Right cardiac atrium (tissue), 5 donors: Measurements from ENCODE around the gene GRB10. TPM values are rescaled to one million over a fixed set of nuclear protein-coding genes. Genes with fewer than 3 reads are reported as not detected.
"Not testable (repeated sequence)": the region's sequence is repeated elsewhere in the genome, so short reads cannot be mapped to it uniquely, and the experiment has no call there.

Experiments
- ATAC-seq, 2 donors: fragments of 200-7000 bp; cut with Tn5 transposase; one replicate each; pipeline versions ENCODE4 v1.8.0 to v1.9.1; 2020; ENCODE audit warnings: moderate library complexity in 2 of 2, mild to moderate bottlenecking in 1 of 2
- DNase-seq, 3 donors: peaks; one replicate each; pipeline ENCODE4 v3.0.0-alpha.2; 2020
- H3K27ac ChIP-seq: one replicate; pipeline ENCODE4 v1.5.1; 2013; ENCODE audit warnings: mild to moderate bottlenecking, low read length, control low read depth, moderate library complexity
- H3K27me3 ChIP-seq: one replicate; pipeline ENCODE4 v1.6.1; 2013; ENCODE audit not compliant: control insufficient read depth, insufficient read depth
- H3K4me1 ChIP-seq: one replicate; pipeline ENCODE4 v1.6.1; 2013; ENCODE audit warnings: low read length; ENCODE audit not compliant: control insufficient read depth, insufficient read depth
- H3K4me3 ChIP-seq: one replicate; pipeline ENCODE4 v1.5.1; 2013; ENCODE audit warnings: low read length, control low read depth
- H3K9me3 ChIP-seq: one replicate; pipeline ENCODE4 v1.6.1; 2013; ENCODE audit warnings: low read length; ENCODE audit not compliant: control insufficient read depth
- WGBS: extraction: QIAGEN DNeasy Blood & Tissue Kit; methylation state at CpG from one replicate; pipeline ENCODE4 v1.1.7; 2013; 5-methylcytosine and 5-hydroxymethylcytosine counted together
- intact Hi-C, 4 donors: fragments of 100-400 bp; cut with DNase I; formaldehyde crosslinking; loops; one replicate each; pipeline versions ENCODE4 v1.11.0 to v1.14.0; 2022 to 2023
- polyA plus RNA-seq: library from polyadenylated mRNA; stranded (reverse); fragments of 200-250 nt; gene quantifications from one replicate; pipeline ENCODE4 v1.2.3, GENCODE V29; 2013
- total RNA-seq, 4 donors: library from RNA; stranded (reverse); fragmentation: NEBNext Ultra II Directional; extraction: Animal tissue kit (Norgen Biotek cat#: 25700); gene quantifications; one replicate each; pipeline ENCODE4 v1.2.1, GENCODE V29; 2021
- donor health status: healthy with polysubstance abuse.
- donor health status: DM: no; HTN: yes; CAD: no.
- donor health status: DM: no; HTN: no; CAD: no.
- donor health status: DM: no; HTN: yes; CAD: no; lungs with severe emphysema.
- donor health status: DM: yes; HTN: yes; CAD: no.

The GRB10 gene
- total and polyA plus RNA-seq, 5 donors, result 35.2 to 86.0 (median 60.2) TPM

DNA sequence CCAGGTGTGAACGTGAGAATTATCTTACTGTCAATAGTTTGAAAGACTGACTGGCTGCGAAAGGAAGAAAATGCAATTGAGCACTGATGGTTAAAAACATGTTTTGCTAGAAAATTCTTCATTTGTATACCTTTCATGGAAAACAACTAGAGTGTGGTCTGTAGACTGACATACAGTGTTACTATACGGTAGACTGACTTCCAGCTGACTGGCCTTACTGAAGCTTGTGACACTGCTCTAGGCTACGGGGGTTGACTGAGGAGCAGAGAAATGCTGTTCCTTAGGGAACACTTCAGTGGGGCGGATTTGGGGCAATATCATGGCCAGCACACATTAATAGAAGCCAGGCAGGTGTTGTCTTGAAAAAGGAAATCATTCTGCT, 191.6 kb downstream of the GRB10 start:
- Histone ChIP-seq H3K4me1 (no peaks in the 10 kb centered on the region), H3K27me3 (no peaks in the 10 kb centered on the region), H3K9me3 (no peaks in the 10 kb centered on the region), H3K4me3 (no peak overlapping the region), H3K27ac (no peak overlapping the region)
- WGBS, result 93% methylated on average over 5 of the region's 5 CpGs
- DNase-seq, result no peak
- ATAC-seq, result no peak
- intact Hi-C loops, result loop anchor here in 1 of 4 donors (10.0 kb wide), 1 partner anchor 474 kb away; no protein-coding TSS in a partner anchor

DNA sequence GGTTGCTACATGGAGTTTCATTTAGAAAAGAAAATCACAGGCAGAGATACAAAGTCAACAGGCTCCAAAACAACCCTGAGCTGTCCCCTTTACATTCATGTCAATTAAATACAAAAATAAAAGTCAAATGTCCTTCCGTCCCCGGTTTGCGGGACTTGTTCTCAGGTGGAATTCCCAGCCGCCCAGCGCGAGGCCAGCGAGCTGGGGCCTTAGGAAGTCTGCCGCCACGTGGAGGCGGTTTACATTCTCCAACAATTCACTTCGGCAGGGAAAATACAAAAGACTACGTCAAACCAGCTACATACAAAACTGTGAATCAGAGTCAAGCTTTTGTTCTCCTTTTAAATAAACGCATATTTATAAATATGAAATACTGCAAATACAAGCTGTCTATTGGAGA, 192.2 kb downstream of the GRB10 start:
- Histone ChIP-seq H3K27ac (no peak overlapping the region), H3K4me3 (no peak overlapping the region), H3K9me3 (no peaks in the 10 kb centered on the region), H3K4me1 (no peaks in the 10 kb centered on the region), H3K27me3 (no peaks in the 10 kb centered on the region)
- ATAC-seq (no peak), DNase-seq (no peak)
- intact Hi-C loops, result loop anchor here in 1 of 4 donors (10.0 kb wide), 1 partner anchor 474 kb away; no protein-coding TSS in a partner anchor
- WGBS, result 95% methylated on average over 13 of the region's 13 CpGs

DNA sequence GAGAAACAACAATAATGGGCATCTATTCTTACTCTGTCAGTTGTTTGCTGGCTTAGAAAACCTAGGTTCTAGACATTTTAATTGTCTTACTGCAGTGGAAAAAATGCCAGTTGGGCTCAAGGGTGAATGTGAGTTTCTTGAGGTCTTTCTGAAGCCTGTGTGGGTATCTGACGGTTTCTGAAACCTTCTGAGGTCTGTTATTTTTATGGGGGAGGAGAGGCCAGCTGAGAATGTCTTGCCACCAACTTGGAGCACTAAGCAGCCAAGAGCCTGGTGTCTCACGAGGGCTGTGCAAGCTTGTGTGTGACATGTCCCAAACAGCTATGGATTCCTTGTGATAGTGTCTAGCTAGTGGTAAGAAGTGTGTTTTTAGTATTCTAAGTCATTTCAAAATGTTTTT, 193.3 kb downstream of the GRB10 start:
- 68% methylated on average over 2 of the region's 2 CpGs for WGBS
- intact Hi-C loops, result no loop called here
- no peak for ATAC-seq

DNA sequence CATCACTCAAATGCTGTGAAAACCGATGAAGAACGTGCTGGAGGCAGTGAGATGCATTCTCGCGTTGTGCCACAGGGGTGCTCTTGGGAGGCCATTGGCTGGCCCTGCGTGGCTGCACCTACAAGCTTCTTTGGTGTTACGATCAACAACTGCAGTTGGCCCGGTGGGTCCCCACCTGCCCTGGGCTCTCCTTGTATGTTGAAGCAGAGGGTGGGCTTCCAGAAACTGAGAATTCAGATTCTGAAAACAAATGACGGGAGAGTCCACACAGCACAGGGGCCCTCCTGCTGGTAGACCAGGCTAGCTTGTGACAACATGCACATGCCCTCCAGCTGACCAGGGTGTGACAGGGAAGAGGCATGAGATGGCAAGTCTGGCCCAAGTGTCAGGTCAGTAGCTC, 193.8 kb downstream of the GRB10 start:
- no peak for DNase-seq
- H3K27ac ChIP-seq, result no peak overlapping the region
- intact Hi-C loops, result no loop called here
- ATAC-seq, result peak; percentile 24 to 37
- H3K4me3 ChIP-seq, result no peak overlapping the region
- WGBS, result 78% methylated on average over 8 of the region's 8 CpGs
- no peaks in the 10 kb centered on the region for H3K4me1 ChIP-seq
- H3K9me3 ChIP-seq, result no peaks in the 10 kb centered on the region
- no peaks in the 10 kb centered on the region for H3K27me3 ChIP-seq

More for the DNA sequence above, 193.3 kb downstream of the GRB10 start:
- H3K27ac ChIP-seq, result no peak overlapping the region
- DNase-seq, result no peak
- H3K9me3 ChIP-seq, result no peaks in the 10 kb centered on the region
- H3K4me3 ChIP-seq, result no peak overlapping the region
- H3K27me3 ChIP-seq, result no peaks in the 10 kb centered on the region
- no peaks in the 10 kb centered on the region for H3K4me1 ChIP-seq

DNA sequence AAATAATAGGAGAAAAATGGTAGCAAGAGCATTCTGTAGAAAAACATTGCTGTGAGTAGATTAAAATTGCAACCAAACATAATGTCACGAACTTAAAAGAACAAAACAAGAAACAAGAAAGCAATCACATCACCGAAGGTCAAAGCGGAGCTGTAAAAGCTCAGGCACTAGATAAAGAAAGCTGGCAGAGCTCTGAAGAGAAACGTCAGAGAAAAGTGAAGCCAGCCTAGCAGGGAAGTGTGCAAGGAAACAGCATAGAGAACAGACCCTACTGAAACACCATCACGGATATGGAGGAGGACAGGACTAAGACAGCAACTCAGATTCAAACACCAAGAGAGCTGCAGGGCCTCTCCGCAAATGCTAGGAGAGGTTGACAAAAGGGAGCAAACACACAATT, 195.0 kb downstream of the GRB10 start:
- ATAC-seq, result no peak
- H3K9me3 ChIP-seq, result no peaks in the 10 kb centered on the region
- 67% methylated on average over 6 of the region's 6 CpGs for WGBS

DNA sequence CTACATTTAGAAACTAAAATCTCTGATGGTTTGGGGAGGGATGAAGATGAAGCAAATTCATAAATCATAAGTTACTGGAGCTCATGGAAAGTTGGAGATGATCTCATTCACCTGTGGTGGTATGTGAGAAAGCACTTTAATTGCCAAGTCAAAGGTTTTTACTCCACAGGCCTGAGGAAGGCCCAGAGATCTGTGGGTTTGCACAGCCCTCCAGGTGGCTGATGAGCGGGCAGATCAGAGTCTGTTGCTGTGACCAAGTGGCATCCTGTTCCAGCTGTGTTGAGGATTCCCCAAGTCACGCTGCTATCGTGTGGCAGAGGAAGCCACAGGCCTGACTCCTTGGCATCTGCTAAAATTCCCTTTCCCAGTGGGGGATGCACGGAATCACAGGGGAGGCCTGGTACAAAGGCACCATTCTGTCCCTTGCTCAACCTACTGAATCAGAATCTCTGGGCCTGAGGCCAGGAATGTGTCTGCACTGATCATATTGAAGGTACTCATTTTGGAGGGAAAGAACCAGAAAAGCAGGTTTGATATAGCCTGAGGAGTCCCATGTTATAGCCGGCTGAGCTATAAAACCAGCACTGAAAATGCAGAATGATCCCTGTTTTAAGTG, 197.8 kb downstream of the GRB10 start:
- no peak for ATAC-seq
- intact Hi-C loops, result no loop called here

More for the DNA sequence above, 195.0 kb downstream of the GRB10 start:
- Histone ChIP-seq H3K4me1 (no peaks in the 10 kb centered on the region), H3K4me3 (no peak overlapping the region), H3K27ac (no peak overlapping the region), H3K27me3 (no peaks in the 10 kb centered on the region)
- intact Hi-C loops, result no loop called here
- DNase-seq, result no peak

DNA sequence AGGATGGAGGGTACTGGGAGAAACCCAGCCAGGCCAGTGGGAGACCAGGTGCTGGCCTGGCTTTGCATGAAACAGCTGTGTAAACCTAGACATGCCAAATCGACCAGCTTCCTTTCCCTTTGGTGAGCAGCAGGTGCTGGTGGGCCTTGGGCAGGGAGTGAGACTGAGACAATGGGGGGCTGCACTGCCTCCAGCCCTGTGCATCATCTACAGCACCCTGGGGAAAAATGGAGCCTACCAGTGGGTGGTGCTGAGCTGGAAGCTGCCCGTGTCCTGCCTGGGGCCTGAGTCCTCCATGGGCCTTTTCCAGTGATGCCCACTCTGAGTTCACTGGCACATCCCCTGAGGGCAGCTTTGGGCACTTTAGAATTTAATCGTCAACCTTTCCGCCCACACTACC, 198.3 kb downstream of the GRB10 start:
- no peaks in the 10 kb centered on the region for H3K27me3 ChIP-seq
- WGBS, result 88% methylated on average over 4 of the region's 4 CpGs
- no peak for DNase-seq
- intact Hi-C loops, result no loop called here
- H3K4me1 ChIP-seq, result no peaks in the 10 kb centered on the region
- H3K9me3 ChIP-seq, result no peaks in the 10 kb centered on the region
- H3K4me3 ChIP-seq, result no peak overlapping the region
- ATAC-seq, result peak in 1 of 2 donors; percentile 23
- H3K27ac ChIP-seq, result no peak overlapping the region

More for the DNA sequence above, 197.8 kb downstream of the GRB10 start:
- WGBS, result 91% methylated on average over 5 of the region's 5 CpGs
- Histone ChIP-seq H3K4me3 (no peak overlapping the region), H3K27ac (no peak overlapping the region), H3K27me3 (no peaks in the 10 kb centered on the region), H3K9me3 (no peaks in the 10 kb centered on the region), H3K4me1 (no peaks in the 10 kb centered on the region)
- DNase-seq, result no peak

DNA sequence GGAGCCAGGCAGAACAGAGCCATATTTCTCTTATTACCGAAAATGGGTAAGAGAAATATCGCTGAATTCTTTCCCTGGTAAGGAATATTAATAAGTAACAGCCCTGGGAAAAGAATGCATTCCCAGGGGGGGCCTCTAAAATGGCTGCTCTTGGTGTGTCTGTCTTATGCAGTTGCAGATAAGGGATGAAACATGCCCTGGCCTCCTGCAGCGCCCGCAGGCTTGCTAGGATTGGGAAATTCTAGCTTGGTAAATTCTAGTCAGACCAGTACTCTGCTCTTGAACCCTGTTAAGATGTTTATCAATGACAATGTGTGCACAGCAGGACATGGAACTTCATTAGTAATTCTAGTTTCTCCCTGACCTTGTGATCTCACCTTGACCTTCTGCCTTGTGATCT, 199.4 kb downstream of the GRB10 start:
- H3K27me3 ChIP-seq, ATAC-seq, H3K27ac ChIP-seq, intact Hi-C loops, H3K4me1 ChIP-seq, H3K4me3 ChIP-seq, DNase-seq, H3K9me3 ChIP-seq: not testable (repeated sequence)
- WGBS, result 96% methylated on average over 4 of the region's 4 CpGs

DNA sequence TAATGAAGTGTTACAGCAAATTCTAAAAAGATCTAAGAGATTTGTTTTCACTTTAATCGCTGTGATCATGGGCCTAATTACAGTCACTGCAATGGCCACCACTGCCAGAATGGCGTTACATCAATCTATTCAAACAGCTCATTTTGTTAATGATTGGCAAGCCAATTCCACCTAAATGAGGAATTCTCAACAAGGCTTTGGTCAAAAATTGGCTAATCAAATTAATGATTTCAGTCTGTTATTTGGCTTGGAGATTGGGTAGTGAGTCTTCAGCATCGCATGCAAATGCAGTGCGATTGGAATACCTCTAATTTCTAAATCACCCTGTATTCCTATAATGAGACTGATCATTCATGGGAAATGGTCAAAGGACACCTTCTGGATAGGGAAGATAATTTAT, 200.4 kb downstream of the GRB10 start:
- intact Hi-C loops, DNase-seq, H3K27me3 ChIP-seq, H3K4me1 ChIP-seq, H3K4me3 ChIP-seq, H3K27ac ChIP-seq, ATAC-seq, H3K9me3 ChIP-seq: not testable (repeated sequence)
- WGBS, result 95% methylated on average over 4 of the region's 4 CpGs

DNA sequence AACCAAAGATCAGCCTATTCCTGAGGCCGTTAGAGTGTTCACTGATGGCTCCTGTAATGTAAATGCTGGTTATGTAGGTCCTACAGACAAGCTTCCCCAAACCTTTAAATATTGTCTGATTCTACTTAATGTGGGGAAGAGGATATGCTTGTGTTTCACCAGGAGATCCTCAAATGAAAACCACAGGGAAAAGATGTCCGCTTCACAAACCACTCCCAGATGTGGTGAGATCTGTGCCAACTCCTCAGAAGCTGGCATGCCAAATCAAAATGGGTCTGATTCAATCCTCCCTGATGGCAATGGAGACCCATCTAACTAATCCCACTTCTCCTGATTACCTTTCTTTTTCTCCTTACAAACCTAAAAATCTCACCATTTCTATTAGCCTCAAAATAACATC, 202.0 kb downstream of the GRB10 start:
- H3K27ac ChIP-seq, H3K4me1 ChIP-seq, H3K27me3 ChIP-seq, ATAC-seq, intact Hi-C loops, H3K4me3 ChIP-seq, H3K9me3 ChIP-seq, DNase-seq: not testable (repeated sequence)
- 82% methylated on average over 2 of the region's 2 CpGs for WGBS

DNA sequence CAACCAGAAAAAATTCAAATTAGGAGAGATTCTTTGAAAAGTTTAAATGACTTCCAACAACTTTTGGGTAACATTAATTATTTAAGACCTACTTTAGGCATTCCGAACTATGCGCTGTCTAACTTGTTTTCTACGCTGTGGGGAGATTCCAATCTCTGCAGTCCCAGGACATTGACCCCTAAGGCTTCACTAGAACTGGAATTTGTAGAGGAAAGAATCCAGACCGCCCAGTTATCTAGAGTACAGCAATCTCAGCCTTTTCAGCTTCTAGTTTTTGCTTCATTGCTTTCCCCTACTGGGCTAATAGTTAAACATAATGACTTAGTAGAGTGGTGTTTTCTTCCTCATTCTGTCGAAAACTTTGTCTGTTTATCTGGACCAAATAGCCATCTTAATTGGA, 202.6 kb downstream of the GRB10 start:
- intact Hi-C loops, result no loop called here
- ATAC-seq (no peak), DNase-seq (no peak)
- no peaks in the 10 kb centered on the region for H3K27me3 ChIP-seq
- H3K4me1 ChIP-seq, result no peaks in the 10 kb centered on the region
- no peak overlapping the region for H3K4me3 ChIP-seq
- no peaks in the 10 kb centered on the region for H3K9me3 ChIP-seq
- 83% methylated on average over 5 of the region's 5 CpGs for WGBS
- no peak overlapping the region for H3K27ac ChIP-seq

DNA sequence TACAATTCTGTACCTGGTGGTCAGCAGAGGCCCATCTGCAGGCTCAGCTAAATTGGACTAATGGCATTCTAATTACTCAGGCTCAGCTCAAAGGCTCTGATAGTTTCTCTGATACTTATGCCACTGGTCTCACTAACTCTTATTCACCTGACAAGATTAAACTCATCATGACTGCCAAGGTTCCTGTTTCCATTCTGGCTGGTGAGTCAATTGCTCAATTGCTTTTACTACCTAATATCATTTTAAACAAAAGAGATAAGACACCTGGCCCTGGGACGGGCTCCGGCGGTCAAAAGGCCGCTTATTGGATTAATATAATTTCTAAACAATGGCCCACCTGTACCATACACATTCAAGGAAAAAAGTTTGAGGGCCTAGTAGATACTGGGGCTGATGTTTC, 204.6 kb downstream of the GRB10 start:
- H3K27me3 ChIP-seq, ATAC-seq, DNase-seq, intact Hi-C loops, H3K4me3 ChIP-seq, H3K4me1 ChIP-seq, H3K9me3 ChIP-seq, H3K27ac ChIP-seq: not testable (repeated sequence)
- WGBS, result 95% methylated on average over 4 of the region's 4 CpGs
